ENCODE measurements around the gene GABPA.

Gene GABPA

DNA sequence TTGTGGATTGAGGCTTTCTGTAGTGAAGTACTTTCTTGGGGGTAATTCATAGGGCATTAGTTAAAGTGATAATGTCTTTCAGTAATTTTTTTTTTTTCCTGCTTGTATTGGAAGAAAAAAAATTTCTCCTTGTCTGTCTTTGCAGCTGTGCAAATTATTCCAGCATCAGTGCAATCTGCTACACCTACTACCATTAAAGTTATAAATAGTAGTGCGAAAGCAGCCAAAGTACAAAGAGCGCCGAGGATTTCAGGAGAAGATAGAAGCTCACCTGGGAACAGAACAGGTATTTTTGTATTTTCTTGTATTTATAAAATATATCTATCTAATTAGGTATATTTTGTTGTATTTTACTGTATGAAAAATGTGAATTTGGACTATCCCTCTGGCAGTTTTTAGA lies 29.3 kb downstream of the GABPA start:
- Histone ChIP-seq H3K27me3 (replicated peaks; ENCODE audit: insufficient read depth, low read length) (no peaks in the 10 kb centered on the region), H3K4me2 (ENCODE audit: low read depth, low read length) (no peak overlapping the region), H4K20me1 (ENCODE audit: insufficient read depth, low read length) (no peaks in the 10 kb centered on the region; the same call in 1 of the 2 replicates), H3K9me3 (replicated peaks; ENCODE audit: insufficient read depth, low read length) (no peaks in the 10 kb centered on the region), H3K4me3 (ENCODE audit: low read length) (no peak overlapping the region), H3K9ac (ENCODE audit: low read length) (no peak overlapping the region), H3K27ac (ENCODE audit: low read length) (no peak overlapping the region), H3K79me2 (ENCODE audit: low read length) (no peaks in the 10 kb centered on the region), H3K4me1 (ENCODE audit: low read length) (no peaks in the 10 kb centered on the region), H3F3A (ENCODE audit: insufficient read depth, low read length) (no peaks in the 10 kb centered on the region), H3K9me2 (replicated peaks; ENCODE audit: insufficient read depth, low read length) (no peaks in the 10 kb centered on the region), H3K36me3 (replicated peaks; ENCODE audit: insufficient read depth, low read length) (0 out of 2 replicates have a peak, but pooled peaks cover 3% of the 10 kb centered on the region), H2AFZ (ENCODE audit: low read length) (no peak overlapping the region)
- no peak for DNase-seq
- no peak for TF ChIP-seq EZH2 (optimal IDR thresholded peaks at IDR 0.05; ENCODE audit: low read depth, low read length)
- no peak for TF ChIP-seq CTCF (IDR thresholded peaks at IDR 0.05; ENCODE audit: low read length)
- TF ChIP-seq EZH2phosphoT487 (IDR thresholded peaks at IDR 0.05; ENCODE audit: low read length), result no peak

DNA sequence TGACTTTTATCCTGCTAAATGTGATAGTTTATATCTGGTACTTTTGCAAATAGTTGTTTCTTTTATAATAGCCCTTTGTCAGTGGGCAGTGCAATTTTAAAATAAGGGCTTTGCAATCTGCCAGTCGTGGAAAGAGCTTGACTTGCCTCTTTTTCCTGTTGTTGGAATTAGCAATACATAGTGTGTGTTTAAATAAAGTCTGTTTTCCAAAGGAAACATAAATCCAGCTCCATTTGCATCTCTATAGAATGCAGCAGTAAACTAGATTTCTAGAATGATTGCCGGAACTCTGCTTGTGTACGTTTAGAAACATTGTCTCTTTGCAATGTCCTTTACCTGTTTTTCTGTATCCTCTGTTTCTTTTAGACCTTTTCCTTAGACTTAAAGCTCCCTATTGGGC lies 33.1 kb downstream of the GABPA start:
- no peak for TF ChIP-seq EZH2 (optimal IDR thresholded peaks at IDR 0.05; ENCODE audit: low read depth, low read length)
- no peak for TF ChIP-seq CTCF (IDR thresholded peaks at IDR 0.05; ENCODE audit: low read length)
- TF ChIP-seq EZH2phosphoT487 (IDR thresholded peaks at IDR 0.05; ENCODE audit: low read length), result no peak
- Histone ChIP-seq H3K27me3 (replicated peaks; ENCODE audit: insufficient read depth, low read length) (no peaks in the 10 kb centered on the region), H3K4me1 (ENCODE audit: low read length) (peaks cover 4% of the 10 kb centered on the region), H3K4me3 (ENCODE audit: low read length) (no peak overlapping the region), H3K9me3 (replicated peaks; ENCODE audit: insufficient read depth, low read length) (no peaks in the 10 kb centered on the region), H3K4me2 (ENCODE audit: low read depth, low read length) (no peak overlapping the region), H3F3A (ENCODE audit: insufficient read depth, low read length) (no peaks in the 10 kb centered on the region), H2AFZ (ENCODE audit: low read length) (no peak overlapping the region), H4K20me1 (ENCODE audit: insufficient read depth, low read length) (no peaks in the 10 kb centered on the region; the same call in 1 of the 2 replicates), H3K79me2 (ENCODE audit: low read length) (no peaks in the 10 kb centered on the region), H3K36me3 (replicated peaks; ENCODE audit: insufficient read depth, low read length) (no peaks in the 10 kb centered on the region), H3K9me2 (replicated peaks; ENCODE audit: insufficient read depth, low read length) (no peaks in the 10 kb centered on the region), H3K27ac (ENCODE audit: low read length) (no peak overlapping the region), H3K9ac (ENCODE audit: low read length) (no peak overlapping the region)
- no peak for DNase-seq

GRCh38 chr21:25772686-25773085 lies 37.9 kb downstream of the GABPA start:
- no peak overlapping the region for H2AFZ ChIP-seq (ENCODE audit: low read length)
- H3K9ac ChIP-seq (ENCODE audit: low read length), result no peak overlapping the region
- H3K27me3 ChIP-seq (replicated peaks; ENCODE audit: insufficient read depth, low read length), result no peaks in the 10 kb centered on the region
- H3K4me3 ChIP-seq (ENCODE audit: low read length), result no peak overlapping the region
- no peaks in the 10 kb centered on the region; the same call in 1 of the 2 replicates for H4K20me1 ChIP-seq (ENCODE audit: insufficient read depth, low read length)
- peaks cover 6% of the 10 kb centered on the region for H3K4me1 ChIP-seq (ENCODE audit: low read length)
- TF ChIP-seq CTCF (IDR thresholded peaks at IDR 0.05; ENCODE audit: low read length) (no peak), EZH2phosphoT487 (IDR thresholded peaks at IDR 0.05; ENCODE audit: low read length) (no peak), EZH2 (optimal IDR thresholded peaks at IDR 0.05; ENCODE audit: low read depth, low read length) (no peak)
- H3K4me2 ChIP-seq (ENCODE audit: low read depth, low read length), result 0 out of 2 replicates have a peak overlapping the region, but pooled peaks have one; percentile 3
- H3F3A ChIP-seq (ENCODE audit: insufficient read depth, low read length), result no peaks in the 10 kb centered on the region
- H3K9me2 ChIP-seq (replicated peaks; ENCODE audit: insufficient read depth, low read length), result no peaks in the 10 kb centered on the region
- no peak for DNase-seq
- no peak overlapping the region for H3K27ac ChIP-seq (ENCODE audit: low read length)
- H3K79me2 ChIP-seq (ENCODE audit: low read length), result no peaks in the 10 kb centered on the region
- H3K36me3 ChIP-seq (replicated peaks; ENCODE audit: insufficient read depth, low read length), result no peaks in the 10 kb centered on the region
- no peaks in the 10 kb centered on the region for H3K9me3 ChIP-seq (replicated peaks; ENCODE audit: insufficient read depth, low read length)
